ENCODE data around the gene AGAP5.

AGAP5 gene

DNA sequence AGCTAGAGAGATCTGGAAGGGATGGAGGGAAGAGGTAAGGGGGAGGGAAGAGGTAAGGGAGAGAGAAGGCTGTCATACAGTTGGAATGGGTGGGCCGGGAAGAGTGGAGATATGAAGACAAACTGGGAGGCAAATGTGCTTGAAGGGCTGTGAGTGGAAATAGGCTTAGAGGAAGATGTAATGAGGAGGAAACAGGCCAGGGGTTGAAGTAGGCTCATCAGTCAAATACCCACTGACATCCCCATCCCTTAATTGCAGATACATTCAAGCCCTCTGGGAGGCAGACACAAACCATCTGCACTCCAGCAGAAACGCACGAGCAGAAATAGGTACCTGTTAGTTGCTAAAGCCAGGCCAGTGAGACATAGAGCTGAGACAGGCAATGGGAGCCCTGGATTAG, 44.2 kb downstream of the AGAP5 start:
- DNase-seq (ENCODE audit: low read depth in 3 of 3), result no peak

DNA sequence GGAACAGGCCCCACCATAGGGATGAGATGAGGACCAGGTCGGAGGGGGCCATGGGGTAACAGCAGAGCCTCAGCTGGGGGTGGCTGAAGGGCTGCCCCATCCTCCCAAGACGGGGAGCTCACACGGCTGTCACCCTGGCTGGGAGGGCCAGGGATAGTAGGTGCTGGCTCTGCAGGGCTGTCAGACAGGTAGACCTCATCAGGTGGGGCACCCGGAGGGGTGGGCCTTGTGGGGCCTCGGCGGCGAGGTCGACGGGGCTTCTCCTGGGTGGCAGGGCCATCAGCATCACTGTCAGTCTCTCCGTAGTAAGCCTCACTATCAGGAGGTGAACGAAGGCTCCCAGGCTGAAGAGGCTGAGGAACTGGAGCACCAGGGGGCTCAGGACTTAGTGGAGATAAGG, 44.7 kb downstream of the AGAP5 start:
- DNase-seq (ENCODE audit: low read depth in 3 of 3), result no peak

GRCh38 chr10:73650537-73651331, 47.2 kb downstream of the AGAP5 start:
- no peak for DNase-seq (ENCODE audit: low read depth in 3 of 3)

GRCh38 chr10:73649876-73650536, 47.9 kb downstream of the AGAP5 start:
- DNase-seq (ENCODE audit: low read depth in 3 of 3), result no peak

DNA sequence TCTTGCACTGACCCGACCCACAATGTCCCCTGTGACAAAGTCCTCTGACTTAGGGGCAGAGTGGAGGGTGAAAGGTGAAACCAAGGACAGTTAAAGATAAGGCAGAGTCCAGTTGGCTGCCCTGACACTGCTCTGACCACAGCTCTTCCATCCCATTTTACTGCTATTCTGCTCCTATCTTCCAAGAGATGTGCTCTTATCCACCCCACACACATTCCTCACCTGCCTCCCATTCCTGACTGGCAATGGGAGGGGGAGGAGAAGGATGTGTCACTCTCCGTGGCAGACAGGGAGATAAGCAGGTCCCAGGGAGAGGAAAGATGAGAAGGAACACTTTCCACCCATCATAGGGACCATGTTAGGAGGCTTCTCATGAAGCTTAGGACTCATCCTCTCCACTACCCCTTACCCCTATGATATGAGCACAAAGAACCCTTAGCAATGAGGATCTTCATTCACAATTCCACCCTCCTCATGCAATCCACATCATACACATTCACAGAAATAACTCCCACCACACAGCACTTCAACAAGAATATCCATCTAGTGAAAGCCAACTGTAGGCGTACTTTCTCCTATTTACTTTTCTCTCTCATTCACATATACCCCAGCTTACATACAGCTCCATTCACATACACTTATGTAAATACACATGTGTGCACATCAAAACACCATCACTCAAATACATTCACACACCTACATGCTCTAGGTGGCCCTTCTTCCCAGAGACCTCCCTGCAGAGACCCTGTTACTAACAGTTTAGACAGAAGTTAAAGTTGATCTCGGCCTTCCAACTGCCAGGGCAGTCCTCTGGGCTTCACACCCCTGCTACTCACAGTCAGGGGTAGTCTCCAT, 48.7 kb downstream of the AGAP5 start:
- DNase-seq (ENCODE audit: low read depth in 3 of 3), result no peak

DNA sequence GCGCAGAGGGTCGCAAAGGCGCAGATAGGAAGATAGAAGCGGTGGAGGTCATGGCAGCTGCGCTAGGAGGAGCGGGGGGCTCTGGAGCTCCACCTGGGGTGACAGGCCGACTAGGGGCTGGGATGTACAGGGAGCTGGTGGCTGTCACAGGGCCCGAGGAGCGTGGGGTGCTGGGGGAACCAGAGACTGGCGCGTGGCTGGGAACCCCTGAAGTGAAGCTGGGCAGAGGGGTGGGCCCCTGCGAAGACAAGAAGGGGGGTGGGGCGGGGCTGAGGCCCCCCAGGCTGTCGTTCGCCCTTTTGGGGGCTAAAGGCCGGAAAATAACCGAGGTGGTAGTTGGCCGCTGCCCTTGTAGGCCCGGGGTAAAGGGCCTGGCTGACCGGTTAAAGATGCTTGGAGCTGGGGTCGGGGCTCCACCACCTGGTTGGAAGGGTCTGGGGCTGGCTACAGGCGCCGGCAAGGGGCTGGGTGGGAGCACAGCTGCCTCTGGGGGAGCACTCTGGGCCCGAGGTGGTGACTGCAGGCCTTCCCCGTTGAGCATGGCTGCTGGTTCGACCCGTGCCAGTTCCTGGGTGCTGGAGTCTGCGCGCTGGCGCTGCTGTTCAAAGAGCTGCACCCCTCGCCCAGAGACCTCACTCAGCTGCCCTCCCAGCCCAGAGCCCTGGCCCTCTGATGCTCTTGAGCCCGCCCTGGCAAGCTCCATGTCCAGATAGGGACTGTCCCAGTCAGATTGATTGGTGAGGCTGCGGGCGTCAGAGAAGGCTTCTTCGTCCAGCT, 49.8 kb downstream of the AGAP5 start:
- no peak for DNase-seq (ENCODE audit: low read depth in 3 of 3)

GRCh38 chr10:73647211-73647874, 50.6 kb downstream of the AGAP5 start:
- peak in 1 of 3 donors; percentile 6 for DNase-seq (ENCODE audit: low read depth in 3 of 3)

GRCh38 chr10:73646598-73647041, 51.3 kb downstream of the AGAP5 start:
- DNase-seq (ENCODE audit: low read depth in 3 of 3), result no peak

DNA sequence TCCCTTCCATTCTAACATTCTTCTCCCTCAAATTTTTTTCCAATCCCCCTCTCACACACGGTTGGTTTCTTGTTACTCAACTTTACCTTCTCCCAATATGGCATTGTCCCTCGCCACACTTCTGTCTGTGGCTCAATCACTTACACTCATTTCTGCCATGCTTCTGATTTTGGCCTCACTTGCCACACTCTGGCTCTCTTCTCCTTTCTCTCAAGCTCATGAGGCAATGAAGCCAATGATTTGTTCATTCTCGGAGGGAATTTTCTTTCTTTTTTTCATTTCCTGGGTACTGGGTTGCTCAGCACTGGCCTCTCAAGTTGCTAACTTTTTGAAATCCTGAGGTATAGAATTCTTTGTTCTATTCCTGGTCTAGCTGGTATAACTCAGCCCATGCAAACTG, 52.7 kb downstream of the AGAP5 start:
- DNase-seq (ENCODE audit: low read depth in 3 of 3), result no peak

DNA sequence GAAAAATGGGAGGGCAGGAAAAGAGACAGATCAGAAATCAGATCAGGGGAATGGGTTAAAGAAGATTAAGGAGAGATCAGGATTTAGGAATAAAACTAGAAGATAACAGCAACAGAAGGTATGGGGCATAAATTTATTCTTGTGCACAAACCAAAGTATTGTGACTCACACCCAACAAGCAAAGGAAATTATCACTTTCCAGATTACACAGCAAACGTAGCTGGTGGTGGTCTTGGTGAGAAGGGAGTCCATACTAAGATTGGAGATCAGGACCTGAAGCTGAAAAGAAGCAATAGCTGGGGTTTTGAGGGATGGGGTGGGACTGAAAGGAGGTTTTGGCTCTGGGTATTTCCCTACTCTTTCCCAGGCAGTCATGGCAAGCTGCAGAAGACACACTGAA, 53.1 kb downstream of the AGAP5 start:
- no peak for DNase-seq (ENCODE audit: low read depth in 3 of 3)

- DNase-seq (ENCODE audit: low read depth in 3 of 3), result peak in 2 of 3 donors; percentile 9 to 17
Observed at GRCh38 chr10:73644015-73644743, 53.7 kb downstream of the AGAP5 start.

- no peak for DNase-seq (ENCODE audit: low read depth in 3 of 3)
Observed at GRCh38 chr10:73643362-73643761, 54.5 kb downstream of the AGAP5 start.

DNA sequence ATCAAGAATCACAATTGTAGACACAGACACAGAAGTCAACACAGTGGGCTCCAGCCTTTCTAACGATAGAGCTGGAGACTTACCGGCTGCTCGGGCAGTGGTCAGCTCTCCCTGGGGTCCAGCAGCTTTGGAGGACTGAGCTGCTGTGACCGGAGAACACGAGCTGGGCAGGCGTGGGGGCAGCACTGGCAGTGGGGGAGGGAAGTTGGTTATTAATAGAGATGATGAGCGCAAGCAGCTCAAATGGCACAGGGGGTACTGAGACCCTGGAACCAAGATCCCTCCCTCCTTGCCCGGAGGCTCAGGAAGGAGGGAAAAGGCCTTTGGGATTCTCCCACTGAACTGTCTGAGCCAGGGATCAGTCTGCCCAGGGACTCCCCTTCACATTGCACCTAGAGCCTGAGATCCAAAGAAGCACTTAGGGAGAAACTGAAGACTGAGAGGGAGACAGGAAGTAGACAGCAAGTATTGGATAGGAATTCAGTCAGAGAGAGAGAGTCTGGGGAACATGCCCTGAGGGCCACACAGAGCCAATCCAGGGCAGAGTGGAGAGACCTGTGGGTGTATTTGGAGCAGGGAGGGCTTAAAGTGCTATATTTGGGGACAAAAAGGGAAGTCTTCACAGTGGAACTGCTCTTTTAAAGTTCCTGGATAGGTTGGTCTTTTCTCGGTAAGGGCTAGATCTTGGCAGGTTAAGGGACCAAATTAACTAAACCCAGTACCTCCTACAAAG, 56.4 kb downstream of the AGAP5 start, which contains the start of gene MYOZ1:
MYOZ1 (minus strand) TSS at position 147 of the 733 bp plus-strand sequence. CDS start 1,457 bp downstream, outside the sequence.
- no peak for DNase-seq (ENCODE audit: low read depth in 3 of 3)

DNA sequence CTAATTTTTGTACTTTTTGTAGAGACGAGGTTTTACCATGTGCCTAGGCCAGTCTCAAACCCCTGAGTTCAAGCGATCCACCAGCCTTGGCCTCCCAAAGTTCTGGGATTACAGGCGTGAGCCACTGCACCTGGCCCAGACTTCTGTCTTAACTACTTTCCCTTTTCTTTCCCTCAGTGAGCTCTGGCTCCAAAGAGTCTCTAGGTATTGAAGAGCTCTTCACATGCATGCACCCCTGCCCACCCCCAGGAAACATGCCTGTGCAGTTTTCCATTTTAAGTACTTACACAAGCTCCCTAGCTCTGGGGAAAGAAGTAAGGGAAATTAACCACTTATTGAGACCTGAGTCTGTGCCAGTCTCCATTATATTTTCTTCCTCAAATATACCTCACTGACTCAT, 58.6 kb downstream of the AGAP5 start:
- no peak for DNase-seq (ENCODE audit: low read depth in 3 of 3)

GRCh38 chr10:73635781-73636180, 62.1 kb downstream of the AGAP5 start:
- DNase-seq (ENCODE audit: low read depth in 3 of 3), result no peak

- DNase-seq (ENCODE audit: low read depth in 3 of 3), result no peak
Observed at GRCh38 chr10:73634421-73634820, 63.5 kb downstream of the AGAP5 start.

GRCh38 chr10:73629165-73629564, 68.7 kb downstream of the AGAP5 start:
- no peak for DNase-seq (ENCODE audit: low read depth in 3 of 3)

DNA sequence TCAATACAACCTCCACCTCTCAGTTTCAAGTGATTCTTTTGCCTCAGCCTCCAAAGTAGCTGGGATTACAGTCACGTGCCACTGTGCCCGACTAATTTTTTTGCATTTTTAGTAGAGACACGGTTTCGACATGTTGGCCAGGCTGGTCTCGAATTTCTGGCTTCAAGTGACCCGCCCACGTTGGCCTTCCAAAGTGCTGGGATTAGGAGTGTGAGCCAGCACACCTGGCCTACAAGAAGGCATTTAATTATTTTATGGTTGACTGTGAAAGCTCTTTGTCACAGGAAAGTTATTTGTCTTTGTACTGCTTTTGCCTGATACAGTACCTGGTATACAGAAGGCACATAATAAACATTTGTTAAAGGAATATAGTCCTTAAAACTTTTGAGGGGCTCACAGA, 69.5 kb downstream of the AGAP5 start:
- no peak for DNase-seq (ENCODE audit: low read depth in 3 of 3)

- no peak for DNase-seq (ENCODE audit: low read depth in 3 of 3)
Observed at GRCh38 chr10:73627300-73627699, 70.6 kb downstream of the AGAP5 start.

All from stimulated activated CD4-positive, alpha-beta T cell treated with anti-CD3 and anti-CD28 coated beads, TNF-alpha, amount 100 ng/mL, for 48 hours (primary cell).